Measurements from ENCODE around the gene ATP5F1D. TPM values are rescaled to one million over a fixed set of nuclear protein-coding genes. Genes with fewer than 3 reads are reported as not detected.
A peak's percentile ranks its signal among the peaks of the same experiment; 100 is the strongest.

The ATP5F1D gene
- total RNA-seq, 1 donor from 2014 or later: 7.1 TPM

DNA sequence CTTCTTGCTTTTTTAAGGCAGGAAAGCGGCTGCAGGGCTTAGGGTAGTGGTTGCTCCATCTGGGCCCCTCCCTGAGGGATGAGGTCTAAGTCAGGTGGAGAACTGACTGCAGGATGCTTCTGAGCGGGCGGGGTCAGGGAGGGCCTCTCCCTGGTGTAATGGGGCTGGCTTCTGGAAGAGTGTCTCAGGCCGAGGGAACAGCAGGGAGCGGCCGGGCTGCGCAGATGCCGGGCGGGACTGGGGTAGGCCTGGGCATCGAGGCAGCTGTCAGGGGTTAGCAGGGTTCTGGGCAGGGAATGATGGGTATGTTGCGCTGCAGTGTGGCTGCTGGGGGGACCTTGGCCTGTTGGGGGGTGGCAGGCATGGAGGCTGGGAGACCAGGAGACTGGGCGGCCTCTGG is 36.5 kb downstream of the ATP5F1D start:
- Histone ChIP-seq H2AFZ (replicated peaks) (no peak overlapping the region), H3K27me3 (no peaks in the 10 kb centered on the region), H3K9ac (no peak overlapping the region), H4K20me1 (ENCODE audit: low read depth) (peaks cover 36% of the 10 kb centered on the region), H3K27ac (no peak overlapping the region), H3F3A (ENCODE audit: low read depth) (peaks cover 56% of the 10 kb centered on the region), H3K4me1 (peaks cover 19% of the 10 kb centered on the region), H3K79me2 (ENCODE audit: low read depth) (peaks cover 22% of the 10 kb centered on the region), H3K4me2 (no peak overlapping the region), H3K9me3 (ENCODE audit: low read depth) (no peaks in the 10 kb centered on the region), H3K36me3 (no peaks in the 10 kb centered on the region), H3K4me3 (no peak overlapping the region)
- Mint-ChIP-seq H3K27me3 (ENCODE audit: insufficient read depth, low read depth) (peaks cover 10% of the 10 kb centered on the region), H3K27ac (no peak overlapping the region), H3K4me1 (peaks cover 29% of the 10 kb centered on the region), H3K36me3 (peaks cover 10% of the 10 kb centered on the region), H3K9me3 (no peaks in the 10 kb centered on the region), H3K4me3 (peak overlapping the region; percentile 46)
- TF ChIP-seq EZH2 (IDR thresholded peaks at IDR 0.05): no peak
- no peak for TF ChIP-seq EZH2phosphoT487 (IDR thresholded peaks at IDR 0.05)
- TF ChIP-seq, protein P1, sequence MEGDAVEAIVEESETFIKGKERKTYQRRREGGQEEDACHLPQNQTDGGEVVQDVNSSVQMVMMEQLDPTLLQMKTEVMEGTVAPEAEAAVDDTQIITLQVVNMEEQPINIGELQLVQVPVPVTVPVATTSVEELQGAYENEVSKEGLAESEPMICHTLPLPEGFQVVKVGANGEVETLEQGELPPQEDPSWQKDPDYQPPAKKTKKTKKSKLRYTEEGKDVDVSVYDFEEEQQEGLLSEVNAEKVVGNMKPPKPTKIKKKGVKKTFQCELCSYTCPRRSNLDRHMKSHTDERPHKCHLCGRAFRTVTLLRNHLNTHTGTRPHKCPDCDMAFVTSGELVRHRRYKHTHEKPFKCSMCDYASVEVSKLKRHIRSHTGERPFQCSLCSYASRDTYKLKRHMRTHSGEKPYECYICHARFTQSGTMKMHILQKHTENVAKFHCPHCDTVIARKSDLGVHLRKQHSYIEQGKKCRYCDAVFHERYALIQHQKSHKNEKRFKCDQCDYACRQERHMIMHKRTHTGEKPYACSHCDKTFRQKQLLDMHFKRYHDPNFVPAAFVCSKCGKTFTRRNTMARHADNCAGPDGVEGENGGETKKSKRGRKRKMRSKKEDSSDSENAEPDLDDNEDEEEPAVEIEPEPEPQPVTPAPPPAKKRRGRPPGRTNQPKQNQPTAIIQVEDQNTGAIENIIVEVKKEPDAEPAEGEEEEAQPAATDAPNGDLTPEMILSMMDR (IDR thresholded peaks at IDR 0.05): no peak
- no peak for DNase-seq (ENCODE audit: low spot score)

DNA sequence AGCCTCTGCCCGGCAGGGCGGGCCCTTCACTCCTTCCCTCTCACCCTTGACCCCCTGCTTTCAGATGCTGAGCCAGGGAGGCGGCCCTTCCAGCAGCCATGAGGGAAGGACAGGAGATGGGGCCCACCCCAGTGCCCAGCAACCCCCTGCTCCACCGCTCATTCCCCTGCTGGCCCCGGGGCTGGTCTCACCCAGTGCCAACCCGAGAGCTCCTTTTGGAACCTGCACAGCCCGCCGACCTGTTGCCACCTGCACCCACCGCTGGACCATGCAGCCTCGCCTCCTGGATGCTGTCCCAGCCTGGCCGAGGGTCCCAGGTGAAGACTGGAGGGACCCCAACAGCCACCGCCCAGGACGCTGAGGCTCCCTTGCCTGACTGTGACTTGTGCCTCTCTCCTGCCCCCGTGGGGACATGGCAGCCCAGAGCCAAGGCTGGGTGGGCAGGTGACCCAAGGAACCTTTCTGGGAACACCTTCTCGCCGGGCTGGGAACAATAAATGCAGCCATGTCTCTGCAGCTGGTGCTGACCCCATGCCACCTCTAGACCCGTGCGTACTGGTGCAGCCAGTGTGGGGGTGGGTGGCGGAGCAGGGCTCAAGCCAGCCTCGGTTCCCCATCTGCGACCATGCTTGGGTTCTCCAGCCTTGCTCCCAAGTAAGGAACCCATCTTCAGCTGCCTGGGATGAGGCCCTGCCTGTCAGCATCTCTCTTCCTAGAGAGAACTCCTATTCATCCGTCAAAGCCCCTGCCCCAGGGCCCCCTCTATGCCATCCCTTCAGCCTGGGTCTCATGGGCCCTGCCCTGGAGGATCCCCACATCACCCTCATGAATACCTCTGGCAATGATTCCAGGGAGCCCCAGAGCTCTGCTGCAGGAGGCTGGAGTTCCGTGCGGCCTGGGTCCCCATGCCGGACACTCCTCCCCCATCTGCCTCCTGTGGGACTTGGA is 37.4 kb downstream of the ATP5F1D start:
- Mint-ChIP-seq H3K9me3 (no peaks in the 10 kb centered on the region), H3K4me3 (peak overlapping the region; percentile 71), H3K27me3 (ENCODE audit: insufficient read depth, low read depth) (peaks cover 4% of the 10 kb centered on the region), H3K4me1 (peaks cover 23% of the 10 kb centered on the region), H3K36me3 (peaks cover 4% of the 10 kb centered on the region), H3K27ac (no peak overlapping the region)
- Histone ChIP-seq H3K79me2 (ENCODE audit: low read depth) (peaks cover 13% of the 10 kb centered on the region), H3K36me3 (no peaks in the 10 kb centered on the region), H4K20me1 (ENCODE audit: low read depth) (peaks cover 30% of the 10 kb centered on the region), H3F3A (ENCODE audit: low read depth) (peaks cover 48% of the 10 kb centered on the region), H2AFZ (replicated peaks) (no peak overlapping the region), H3K27me3 (peaks cover 8% of the 10 kb centered on the region), H3K4me1 (peaks cover 18% of the 10 kb centered on the region), H3K9ac (no peak overlapping the region), H3K9me3 (ENCODE audit: low read depth) (no peaks in the 10 kb centered on the region), H3K27ac (no peak overlapping the region), H3K4me2 (no peak overlapping the region), H3K4me3 (no peak overlapping the region)
- no peak for DNase-seq (ENCODE audit: low spot score)
- no peak for TF ChIP-seq EZH2phosphoT487 (IDR thresholded peaks at IDR 0.05)
- TF ChIP-seq EZH2 (IDR thresholded peaks at IDR 0.05): no peak
- TF ChIP-seq, protein P1 (IDR thresholded peaks at IDR 0.05): no peak

DNA sequence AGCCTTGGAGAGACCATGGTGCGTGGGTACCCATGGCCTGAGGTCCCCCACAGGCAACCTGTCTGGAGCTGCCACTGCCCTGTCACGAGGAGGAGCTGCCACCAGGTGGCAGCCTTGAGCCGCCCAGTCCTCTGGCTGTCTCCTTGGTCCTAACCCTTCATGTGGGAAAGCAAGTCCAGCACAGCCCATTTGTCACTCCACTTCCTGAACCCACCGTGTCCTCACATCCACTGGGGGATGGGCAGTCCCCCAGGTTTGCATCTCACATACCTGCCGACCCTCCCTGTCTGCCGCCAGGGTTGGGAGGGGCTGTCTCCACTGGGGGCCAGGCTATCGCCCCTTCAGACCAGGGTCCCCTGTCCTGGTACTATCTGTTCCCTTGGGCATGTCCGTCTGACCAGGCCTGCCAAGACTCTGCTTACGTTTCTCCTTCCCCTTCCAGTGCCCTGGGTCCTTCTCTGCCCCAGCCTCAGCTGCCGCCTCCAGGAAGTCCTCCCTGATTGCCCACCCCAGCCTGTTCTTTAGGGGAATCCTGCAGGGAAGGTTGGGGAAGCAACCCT is 38.3 kb downstream of the ATP5F1D start:
- H4K20me1 ChIP-seq (ENCODE audit: low read depth): peaks cover 22% of the 10 kb centered on the region

More for the DNA sequence above, 38.3 kb downstream of the ATP5F1D start:
- peaks cover 6% of the 10 kb centered on the region for H3K27me3 Mint-ChIP-seq (ENCODE audit: insufficient read depth, low read depth)
- H3K9me3 Mint-ChIP-seq: no peaks in the 10 kb centered on the region
- H3K4me1 ChIP-seq: peaks cover 10% of the 10 kb centered on the region
- peaks cover 13% of the 10 kb centered on the region for H3K79me2 ChIP-seq (ENCODE audit: low read depth)
- H3K27me3 ChIP-seq: peaks cover 17% of the 10 kb centered on the region
- peak overlapping the region; percentile 53 for H3K27ac Mint-ChIP-seq
- TF ChIP-seq, protein P1 (IDR thresholded peaks at IDR 0.05): peak; percentile 97
- TF ChIP-seq EZH2 (IDR thresholded peaks at IDR 0.05): no peak
- DNase-seq (ENCODE audit: low spot score): peak; percentile 89
- H3K36me3 Mint-ChIP-seq: peaks cover 4% of the 10 kb centered on the region
- H3K4me3 ChIP-seq: no peak overlapping the region
- H2AFZ ChIP-seq (replicated peaks): no peak overlapping the region
- H3K4me3 Mint-ChIP-seq: peak overlapping the region; percentile 71
- H3K9me3 ChIP-seq (ENCODE audit: low read depth): no peaks in the 10 kb centered on the region
- H3F3A ChIP-seq (ENCODE audit: low read depth): peaks cover 48% of the 10 kb centered on the region
- peaks cover 25% of the 10 kb centered on the region for H3K4me1 Mint-ChIP-seq
- H3K9ac ChIP-seq: no peak overlapping the region
- H3K27ac ChIP-seq: no peak overlapping the region
- no peaks in the 10 kb centered on the region for H3K36me3 ChIP-seq
- H3K4me2 ChIP-seq: no peak overlapping the region

Measured in neural progenitor cell (in vitro differentiated cells).